NCI-H510A (cell line): ENCODE data around the gene PLD6.

Experiments
- DNase-seq: peaks from one replicate; lab custom pipeline; 2025; lab: John Stamatoyannopoulos, UW

PLD6 gene

GRCh38 chr17:17154981-17155380 lies 51.2 kb downstream of the PLD6 start:
- no peak for DNase-seq

- DNase-seq = no peak
Observed at GRCh38 chr17:17154556-17154955, 51.6 kb downstream of the PLD6 start.

GRCh38 chr17:17153709-17154108 lies 52.4 kb downstream of the PLD6 start:
- no peak for DNase-seq

GRCh38 chr17:17153071-17153470 lies 53.1 kb downstream of the PLD6 start:
- no peak for DNase-seq

- DNase-seq = no peak
Observed at GRCh38 chr17:17152385-17152784, 53.7 kb downstream of the PLD6 start.

- DNase-seq = no peak
Observed at GRCh38 chr17:17151962-17152361, 54.2 kb downstream of the PLD6 start.

GRCh38 chr17:17151541-17151940 lies 54.6 kb downstream of the PLD6 start:
- no peak for DNase-seq

GRCh38 chr17:17151055-17151454 lies 55.1 kb downstream of the PLD6 start:
- no peak for DNase-seq
